A673 (cell line): ENCODE results near the gene MKRN2. TPM values are rescaled to one million over a fixed set of nuclear protein-coding genes. Genes with fewer than 3 reads are reported as not detected.

Source experiments
- BruUV-seq: library from RNA; stranded (reverse); fragments of 400-500 nt; replicated peaks from 2 replicates; lab custom pipeline; 2021; lab: Mats Ljungman, UMichigan
- CTCF ChIA-PET: fragments of 300-600 bp; sonication (Branson Sonifier 250); formaldehyde crosslinking; loops from one replicate; lab custom pipeline; 2022; ENCODE audit warnings: antibody characterized with exemption; lab: Charles Lee
- POLR2A ChIA-PET: fragments of 300-600 bp; sonication (Branson Sonifier 250); formaldehyde crosslinking; loops from one replicate; lab custom pipeline; 2022; ENCODE audit warnings: antibody characterized with exemption; ENCODE audit not compliant: low non-redundant PET; lab: Charles Lee
- DNase-seq: peaks from one replicate; pipeline ENCODE4 v3.0.0-alpha.2; 2015; ENCODE audit warnings: low spot score
- H3K27ac ChIP-seq: fragments of 200-600 bp; sonication (generic); 2 replicates; pipeline ENCODE4 v1.5.1; 2016; ENCODE audit warnings: mixed run types, low read depth, mild to moderate bottlenecking, mixed read lengths, antibody characterized with exemption, low read length; ENCODE audit not compliant: poor library complexity, severe bottlenecking
- H3K27me3 ChIP-seq: fragments of 200-600 bp; sonication (generic); replicated peaks from 2 replicates; pipeline ENCODE4 v1.6.1; 2017; ENCODE audit warnings: mixed run types, low read depth, mild to moderate bottlenecking, mixed read lengths, antibody characterized with exemption, low read length; ENCODE audit not compliant: insufficient read depth, poor library complexity
- H3K36me3 ChIP-seq: fragments of 200-600 bp; sonication (generic); 2 replicates; pipeline ENCODE4 v1.6.1; 2016; ENCODE audit warnings: mixed run types, mild to moderate bottlenecking, mixed read lengths, antibody characterized with exemption, low read length; ENCODE audit not compliant: insufficient read depth, poor library complexity, severe bottlenecking
- H3K4me1 ChIP-seq: fragments of 200-600 bp; sonication (generic); 2 replicates; pipeline ENCODE4 v1.6.1; 2017; ENCODE audit warnings: mixed run types, mild to moderate bottlenecking, mixed read lengths, antibody characterized with exemption, low read length; ENCODE audit not compliant: insufficient read depth, poor library complexity, severe bottlenecking
- H3K4me3 ChIP-seq: fragments of 200-600 bp; sonication (generic); 2 replicates; pipeline ENCODE4 v1.5.1; 2016; ENCODE audit warnings: low read depth, mixed run types, mild to moderate bottlenecking, mixed read lengths, low read length; ENCODE audit not compliant: poor library complexity, severe bottlenecking
- H3K9me3 ChIP-seq: fragments of 200-600 bp; sonication (generic); 2 replicates; pipeline ENCODE4 v1.6.1; 2016; ENCODE audit warnings: mixed run types, low read depth, mild to moderate bottlenecking, mixed read lengths, antibody characterized with exemption, low read length; ENCODE audit not compliant: poor library complexity, severe bottlenecking
- EZH2 ChIP-seq: fragments of 200-600 bp; sonication (generic); IDR thresholded peaks from 2 replicates; pipeline ENCODE4 v1.6.1; 2017; ENCODE audit warnings: borderline replicate concordance, low read depth, mild to moderate bottlenecking, mixed read lengths, antibody characterized with exemption, low read length; ENCODE audit not compliant: poor library complexity, severe bottlenecking
- intact Hi-C: fragments of 100-400 bp; cut with micrococcal nuclease; formaldehyde crosslinking; loops from one replicate; pipeline ENCODE4 v1.10.0; 2022; ENCODE audit not compliant: unreplicated experiment
- total RNA-seq: library from RNA; stranded (reverse); gene quantifications from 2 replicates; pipeline ENCODE4 v1.2.3, GENCODE V29; 2021
- TF ChIP-seq, protein P1 (sequence below): fragments of 300-800, 200-600 bp; sonication (generic); conservative IDR thresholded peaks from 2 replicates; pipeline ENCODE4 v1.5.1; 2017; ENCODE audit warnings: low read depth, mild to moderate bottlenecking, antibody characterized with exemption, low read length, moderate library complexity, mixed read lengths

Gene MKRN2
- total RNA-seq, 1 experiment from 2014 or later: 47.3 TPM

DNA sequence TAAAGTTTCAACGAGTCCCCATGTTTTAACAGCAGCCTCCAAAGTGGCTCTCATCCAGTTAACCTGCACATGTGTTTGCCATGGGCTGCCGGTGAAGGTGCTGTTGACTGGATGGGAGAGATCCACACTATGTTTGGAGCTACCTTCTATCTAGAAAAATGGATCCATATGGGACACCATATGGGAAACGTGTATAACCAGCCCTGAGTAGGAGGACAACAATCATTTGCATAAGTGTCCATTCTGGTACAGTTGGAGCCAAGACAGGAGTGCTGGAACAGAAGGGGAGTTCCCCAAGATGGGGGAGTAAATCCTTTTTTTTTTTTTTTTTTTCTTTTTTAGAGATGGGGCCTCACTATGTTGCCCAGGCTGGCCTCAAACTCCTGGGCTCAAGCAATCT is 36.6 kb downstream of the MKRN2 start:
- Histone ChIP-seq H3K9me3 (no peaks in the 10 kb centered on the region), H3K27ac (no peak overlapping the region), H3K4me3 (no peak overlapping the region), H3K36me3 (peaks cover 67% of the 10 kb centered on the region), H3K4me1 (no peaks in the 10 kb centered on the region), H3K27me3 (no peaks in the 10 kb centered on the region)
- CTCF ChIA-PET: no interaction called here
- intact Hi-C loops: no loop called here
- TF ChIP-seq EZH2: no peak
- TF ChIP-seq, protein P1, sequence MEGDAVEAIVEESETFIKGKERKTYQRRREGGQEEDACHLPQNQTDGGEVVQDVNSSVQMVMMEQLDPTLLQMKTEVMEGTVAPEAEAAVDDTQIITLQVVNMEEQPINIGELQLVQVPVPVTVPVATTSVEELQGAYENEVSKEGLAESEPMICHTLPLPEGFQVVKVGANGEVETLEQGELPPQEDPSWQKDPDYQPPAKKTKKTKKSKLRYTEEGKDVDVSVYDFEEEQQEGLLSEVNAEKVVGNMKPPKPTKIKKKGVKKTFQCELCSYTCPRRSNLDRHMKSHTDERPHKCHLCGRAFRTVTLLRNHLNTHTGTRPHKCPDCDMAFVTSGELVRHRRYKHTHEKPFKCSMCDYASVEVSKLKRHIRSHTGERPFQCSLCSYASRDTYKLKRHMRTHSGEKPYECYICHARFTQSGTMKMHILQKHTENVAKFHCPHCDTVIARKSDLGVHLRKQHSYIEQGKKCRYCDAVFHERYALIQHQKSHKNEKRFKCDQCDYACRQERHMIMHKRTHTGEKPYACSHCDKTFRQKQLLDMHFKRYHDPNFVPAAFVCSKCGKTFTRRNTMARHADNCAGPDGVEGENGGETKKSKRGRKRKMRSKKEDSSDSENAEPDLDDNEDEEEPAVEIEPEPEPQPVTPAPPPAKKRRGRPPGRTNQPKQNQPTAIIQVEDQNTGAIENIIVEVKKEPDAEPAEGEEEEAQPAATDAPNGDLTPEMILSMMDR: no peak
- BruUV-seq: no TSS peak
- POLR2A ChIA-PET: no interaction called here
- no peak for DNase-seq

DNA sequence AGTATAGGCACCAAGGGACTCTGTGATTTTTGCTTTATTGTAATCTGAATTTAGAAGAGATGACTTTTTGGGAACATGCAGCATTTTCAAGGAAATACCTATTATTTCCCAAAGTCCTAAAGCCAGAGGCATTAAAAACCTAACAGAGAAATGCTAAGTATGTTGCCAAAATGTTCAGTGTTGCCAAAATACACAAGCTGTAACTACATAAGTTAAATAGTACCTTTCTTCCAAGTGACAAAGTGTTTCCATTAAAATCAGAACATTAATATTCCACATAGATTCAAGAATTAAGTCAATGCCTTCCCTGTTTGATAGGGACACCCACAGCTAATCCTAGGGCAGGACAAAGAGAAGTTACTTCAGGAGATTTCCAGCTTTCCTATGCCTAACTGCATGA is 42.0 kb downstream of the MKRN2 start:
- ChIA-PET CTCF (no interaction called here), POLR2A (no interaction called here)
- DNase-seq: no peak
- no TSS peak for BruUV-seq
- H3K4me1 ChIP-seq: no peaks in the 10 kb centered on the region
- no peaks in the 10 kb centered on the region for H3K9me3 ChIP-seq
- no peaks in the 10 kb centered on the region for H3K27me3 ChIP-seq
- H3K27ac ChIP-seq: no peak overlapping the region
- TF ChIP-seq, protein P1: no peak
- no peak for TF ChIP-seq EZH2
- peaks cover 81% of the 10 kb centered on the region for H3K36me3 ChIP-seq
- H3K4me3 ChIP-seq: no peak overlapping the region
- intact Hi-C loops: no loop called here

DNA sequence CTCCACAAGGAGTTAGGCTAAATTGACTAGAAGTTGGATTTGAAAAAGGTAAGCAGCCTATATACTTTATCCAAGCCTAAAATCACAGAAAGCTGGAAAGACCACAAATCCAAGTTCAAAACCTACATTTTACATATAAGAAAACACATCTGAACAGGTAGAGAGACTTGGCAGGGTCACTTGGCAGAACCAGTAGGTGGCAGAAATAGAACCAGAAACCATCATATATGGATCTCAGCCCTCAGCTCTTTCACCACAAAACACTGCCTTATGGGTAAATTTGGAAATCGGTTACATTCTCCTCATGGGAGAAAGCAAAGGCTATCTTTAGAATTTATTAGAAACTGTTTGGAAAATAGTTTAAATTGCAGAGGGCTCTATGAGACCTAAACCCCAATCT is 44.2 kb downstream of the MKRN2 start:
- ChIA-PET POLR2A (no interaction called here), CTCF (no interaction called here)
- Histone ChIP-seq H3K27ac (no peak overlapping the region), H3K4me3 (no peak overlapping the region), H3K27me3 (no peaks in the 10 kb centered on the region), H3K9me3 (no peaks in the 10 kb centered on the region), H3K4me1 (no peaks in the 10 kb centered on the region), H3K36me3 (peaks cover 79% of the 10 kb centered on the region)
- no TSS peak for BruUV-seq
- no peak for TF ChIP-seq EZH2
- TF ChIP-seq, protein P1: no peak
- DNase-seq: no peak
- intact Hi-C loops: loop anchor here (10.0 kb wide), 1 partner anchor 294 kb away; no protein-coding TSS in a partner anchor
